Testis (tissue), 2 donors: ENCODE measurements around the gene NOSIP.

Experiments
- POLR2A ChIP-seq: fragments of 450-650 bp; IDR thresholded peaks from one replicate; pipeline ENCODE4 v1.6.1; 2017; ENCODE audit warnings: antibody characterized with exemption, mild to moderate bottlenecking, moderate library complexity
- TF ChIP-seq, protein P1 (sequence below), 3 experiments: fragments of 450-650 bp in 2 of 3; fragments of 200-600 bp in 1 of 3; sonication (generic) in 1 of 3; IDR thresholded peaks; one replicate each; pipeline ENCODE4 v1.5.1; 2016 to 2019; ENCODE audit warnings: antibody characterized with exemption in 3 of 3, mild to moderate bottlenecking in 2 of 3, moderate library complexity in 1 of 3

- TF ChIP-seq, protein P1, sequence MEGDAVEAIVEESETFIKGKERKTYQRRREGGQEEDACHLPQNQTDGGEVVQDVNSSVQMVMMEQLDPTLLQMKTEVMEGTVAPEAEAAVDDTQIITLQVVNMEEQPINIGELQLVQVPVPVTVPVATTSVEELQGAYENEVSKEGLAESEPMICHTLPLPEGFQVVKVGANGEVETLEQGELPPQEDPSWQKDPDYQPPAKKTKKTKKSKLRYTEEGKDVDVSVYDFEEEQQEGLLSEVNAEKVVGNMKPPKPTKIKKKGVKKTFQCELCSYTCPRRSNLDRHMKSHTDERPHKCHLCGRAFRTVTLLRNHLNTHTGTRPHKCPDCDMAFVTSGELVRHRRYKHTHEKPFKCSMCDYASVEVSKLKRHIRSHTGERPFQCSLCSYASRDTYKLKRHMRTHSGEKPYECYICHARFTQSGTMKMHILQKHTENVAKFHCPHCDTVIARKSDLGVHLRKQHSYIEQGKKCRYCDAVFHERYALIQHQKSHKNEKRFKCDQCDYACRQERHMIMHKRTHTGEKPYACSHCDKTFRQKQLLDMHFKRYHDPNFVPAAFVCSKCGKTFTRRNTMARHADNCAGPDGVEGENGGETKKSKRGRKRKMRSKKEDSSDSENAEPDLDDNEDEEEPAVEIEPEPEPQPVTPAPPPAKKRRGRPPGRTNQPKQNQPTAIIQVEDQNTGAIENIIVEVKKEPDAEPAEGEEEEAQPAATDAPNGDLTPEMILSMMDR (IDR thresholded peaks at IDR 0.05): no peak
- TF ChIP-seq POLR2A: no peak
Measured at GRCh38 chr19:49594993-49595818, 14.8 kb upstream of the NOSIP start.
